HCT116 (cell line): ENCODE data around the gene HDGF. TPM values are rescaled to one million over a fixed set of nuclear protein-coding genes. Genes with fewer than 3 reads are reported as not detected.
A peak's percentile ranks its signal among the peaks of the same experiment; 100 is the strongest.

ENCODE experiments used
- ATAC-seq: fragments of 200-7000 bp; cut with Tn5 transposase; 2 replicates; pipeline ENCODE4 v1.9.1; 2020; ENCODE audit warnings: mild to moderate bottlenecking, moderate library complexity
- Bru-seq: library from RNA; stranded (reverse); fragments of 400-500 nt; gene quantifications from one replicate; lab custom pipeline; 2021; lab: Mats Ljungman, UMichigan
- BruChase-seq, 2 experiments: library from RNA; stranded (reverse); fragments of 400-500 nt; gene quantifications; one replicate each; lab custom pipeline; 2021; lab: Mats Ljungman, UMichigan
- BruUV-seq: library from RNA; stranded (reverse); fragments of 400-500 nt; replicated peaks from 2 replicates; lab custom pipeline; 2021; lab: Mats Ljungman, UMichigan
- CTCF ChIA-PET: fragments of 300-600 bp; sonication (Branson Sonifier 250); formaldehyde crosslinking; loops from one replicate; lab custom pipeline; 2021; ENCODE audit warnings: antibody characterized with exemption; lab: Charles Lee
- POLR2A ChIA-PET: fragments of 300-600, 350-600 bp; sonication (Branson Sonifier 250); formaldehyde crosslinking; loops from one replicate; lab custom pipeline; 2021; ENCODE audit warnings: antibody characterized with exemption; lab: Charles Lee
- RAD21 ChIA-PET, 2 experiments: fragments of 300-600 bp; sonication (Branson Sonifier 250); formaldehyde crosslinking; loops; one replicate each; lab custom pipeline; 2023; ENCODE audit warnings: low total read pairs in 2 of 2; ENCODE audit not compliant: uncharacterized antibody in 2 of 2, unreplicated experiment in 2 of 2, low non-redundant PET in 1 of 2; lab: Charles Lee
- DNase-seq: peaks from one replicate; pipeline ENCODE4 v3.0.0-alpha.2; 2010; ENCODE audit warnings: low read depth, low spot score
- H2AFZ ChIP-seq: fragments of 200-600 bp; shearing (Covaris generic), sonication (generic); 2 replicates; pipeline ENCODE4 v1.6.1; 2017; ENCODE audit warnings: low read depth, mixed run types, mixed read lengths, antibody characterized with exemption, low read length; ENCODE audit not compliant: poor library complexity, severe bottlenecking
- H3K27ac ChIP-seq: 2 replicates; pipeline ENCODE4 v1.5.1; 2012; ENCODE audit warnings: low read depth, low read length
- H3K27me3 ChIP-seq: fragments of 200-600 bp; sonication (generic); 2 replicates; pipeline ENCODE4 v1.6.1; 2016; ENCODE audit warnings: mixed run types, low read length, mixed read lengths; ENCODE audit not compliant: insufficient read depth
- H3K36me3 ChIP-seq, 2 experiments: fragments of 200-500 bp in 1 of 2; fragments of 200-600 bp in 1 of 2; sonication (Bioruptor generic) in 1 of 2; sonication (generic) in 1 of 2; 2 replicates each; pipeline versions ENCODE4 v1.5.1 to v1.6.1; 2014 to 2016; ENCODE audit warnings: low read length in 2 of 2, inconsistent platforms in 1 of 2, mixed read lengths in 1 of 2, mixed run types in 1 of 2; ENCODE audit not compliant: insufficient read depth in 2 of 2, control insufficient read depth in 1 of 2
- H3K4me1 ChIP-seq, 2 experiments: fragments of 200-600 bp in 1 of 2; sonication (generic) in 1 of 2; 2 replicates each; pipeline versions ENCODE4 v1.5.1 to v1.6.1; 2012 to 2017; ENCODE audit warnings: low read length in 2 of 2, inconsistent platforms in 1 of 2, mild to moderate bottlenecking in 1 of 2, mixed read lengths in 1 of 2, mixed run types in 1 of 2, moderate library complexity in 1 of 2; ENCODE audit not compliant: insufficient read depth in 2 of 2, control insufficient read depth in 1 of 2
- H3K4me2 ChIP-seq: fragments of 200-600 bp; sonication (generic); 2 replicates; pipeline ENCODE4 v1.6.1; 2017; ENCODE audit warnings: mixed run types, low read length, mixed read lengths
- H3K4me3 ChIP-seq, 2 experiments: fragments of 200-600 bp in 1 of 2; sonication (generic) in 1 of 2; replicated peaks in 1 of 2; 2 replicates each; pipeline ENCODE4 v1.5.1; 2011 to 2016; ENCODE audit warnings: low read length in 2 of 2, control low read depth in 1 of 2, low read depth in 1 of 2, mild to moderate bottlenecking in 1 of 2, mixed read lengths in 1 of 2, mixed run types in 1 of 2
- H3K79me2 ChIP-seq: fragments of 200-600 bp; sonication (generic); 2 replicates; pipeline ENCODE4 v1.6.1; 2017; ENCODE audit warnings: mild to moderate bottlenecking, mixed run types, low read length, moderate library complexity, mixed read lengths; ENCODE audit not compliant: insufficient read depth
- H3K9ac ChIP-seq: fragments of 200-600 bp; sonication (generic); 2 replicates; pipeline ENCODE4 v1.6.1; 2016; ENCODE audit warnings: low read length, mixed read lengths
- H3K9me2 ChIP-seq: fragments of 200-600 bp; sonication (generic), shearing (Covaris generic); 2 replicates; pipeline ENCODE4 v1.6.1; 2017; ENCODE audit warnings: mixed run types, mild to moderate bottlenecking, moderate library complexity; ENCODE audit not compliant: insufficient read depth
- H3K9me3 ChIP-seq, 2 experiments: fragments of 200-500 bp in 1 of 2; fragments of 200-600 bp in 1 of 2; sonication (Bioruptor generic) in 1 of 2; sonication (generic) in 1 of 2; 2 replicates each; pipeline ENCODE4 v1.6.1; 2014 to 2017; ENCODE audit warnings: low read length in 2 of 2, mixed read lengths in 2 of 2, inconsistent platforms in 1 of 2, low read depth in 1 of 2, mild to moderate bottlenecking in 1 of 2, mixed run types in 1 of 2, moderate library complexity in 1 of 2; ENCODE audit not compliant: control insufficient read depth in 1 of 2, insufficient read depth in 1 of 2
- H4K20me1 ChIP-seq: fragments of 200-600 bp; sonication (generic), shearing (Covaris generic); 2 replicates; pipeline ENCODE4 v1.6.1; 2017; ENCODE audit warnings: mixed run types, mild to moderate bottlenecking, moderate library complexity; ENCODE audit not compliant: insufficient read depth
- CBX3 ChIP-seq: IDR thresholded peaks from 2 replicates; pipeline ENCODE4 v1.6.1; 2012; ENCODE audit warnings: low read depth
- ELF1 ChIP-seq: IDR thresholded peaks from 2 replicates; pipeline ENCODE4 v1.6.1; 2012; ENCODE audit warnings: low read depth, borderline replicate concordance
- EZH2 ChIP-seq: fragments of 200-600 bp; sonication (generic); IDR thresholded peaks from 2 replicates; pipeline ENCODE4 v1.6.1; 2017; ENCODE audit warnings: antibody characterized with exemption, mixed run types
- EZH2phosphoT487 ChIP-seq: fragments of 200-600 bp; IDR thresholded peaks from 2 replicates; pipeline ENCODE4 v1.6.1; 2018; ENCODE audit warnings: antibody characterized with exemption, borderline replicate concordance
- JUND ChIP-seq: IDR thresholded peaks from 2 replicates; pipeline ENCODE4 v1.6.1; 2012
- POLR2A ChIP-seq: IDR thresholded peaks from 2 replicates; pipeline ENCODE4 v1.7.0; 2011; ENCODE audit warnings: borderline replicate concordance; ENCODE audit not compliant: insufficient read depth, insufficient read length; ENCODE audit errors: extremely low read depth
- POLR2AphosphoS5 ChIP-seq: IDR thresholded peaks from 2 replicates; pipeline ENCODE4 v1.6.1; 2011; ENCODE audit warnings: mild to moderate bottlenecking, low read depth, low read length, moderate library complexity
- SRF ChIP-seq: IDR thresholded peaks from 2 replicates; pipeline ENCODE4 v1.6.1; 2012; ENCODE audit warnings: low read depth
- TCF7L2 ChIP-seq: IDR thresholded peaks from 2 replicates; pipeline ENCODE4 v1.7.0; 2011; ENCODE audit warnings: borderline replicate concordance, inconsistent platforms; ENCODE audit not compliant: insufficient read depth, insufficient read length; ENCODE audit errors: extremely low read depth
- ZFX ChIP-seq: fragments of 450-650 bp; IDR thresholded peaks from 2 replicates; pipeline ENCODE4 v1.6.1; 2017
- ZNF274 ChIP-seq: fragments of 200-500 bp; sonication (Bioruptor generic); IDR thresholded peaks from 2 replicates; pipeline ENCODE4 v1.6.1; 2014; ENCODE audit warnings: mild to moderate bottlenecking, low read depth, low read length, inconsistent platforms
- intact Hi-C: fragments of 100-400 bp; cut with micrococcal nuclease; formaldehyde crosslinking; loops from 2 replicates; pipeline ENCODE4 v1.10.0; 2022
- long read RNA-seq: library from polyadenylated mRNA; unstranded; transcript quantifications from one replicate; pipeline ENCODE4 v2.0.0, GENCODE V29; 2021; ENCODE audit not compliant: unreplicated experiment
- polyA plus RNA-seq: library from polyadenylated mRNA; unstranded; fragments of >200 nt; gene quantifications from 2 replicates; pipeline ENCODE4 v1.2.1, GENCODE V29; 2012; ENCODE audit warnings: missing spikeins
- total RNA-seq: library from RNA; stranded (reverse); gene quantifications from one replicate; pipeline ENCODE4 v1.2.1, GENCODE V29; 2021; ENCODE audit not compliant: unreplicated experiment
- TF ChIP-seq, protein P1 (sequence below): IDR thresholded peaks from 2 replicates; pipeline ENCODE4 v1.6.1; 2012
- TF ChIP-seq, protein P2 (sequence below): IDR thresholded peaks from 2 replicates; pipeline ENCODE4 v1.6.1; 2012; ENCODE audit warnings: low read depth

Gene HDGF
- 304 TPM for total RNA-seq
- polyA plus RNA-seq, result 151 and 187 TPM in 2 replicates
- Bru-seq, nascent RNA, result percentile 90 among the genes with signal in this experiment
- BruChase-seq, experiment 1, labeled RNA remaining after a 6-hour chase, result percentile 98 among the genes with signal in this experiment
- percentile 94 among the genes with signal in this experiment for BruChase-seq, experiment 2, labeled RNA remaining after a 2-hour chase
- long read RNA-seq, transcript HDGF-201 (6 exons, 2,380 nt), result major isoform, 577 of 738 reads
- long read RNA-seq, partial matches to known transcripts, result 71 of 738 reads
- long read RNA-seq, other reads (novel, unspliced or antisense), result 87 of 738 reads

- RAD21 ChIA-PET, result interaction anchor here (0.5 to 1.3 kb wide), 4 partner anchors 23 to 811 kb away, joined by 3 to 6 read pairs (median 4); partner anchors contain the start of genes ISG20L2 (in 1 of the 2) and METTL25B (in 1 of the 2)
- BruUV-seq, result no TSS peak
These were observed at the start of gene HDGF for GRCh38 chr1:156751451-156751756. Gene HDGF (minus strand): TSS chr1:156751675. CDS start chr1:156751429, 246 bp downstream.

More at GRCh38 chr1:156751451-156751756, at the start of gene HDGF:
- peak within 1 kb of the TSS; percentile 94 for H3K9ac ChIP-seq
- peaks cover 70% of the 10 kb centered on the region for H3K79me2 ChIP-seq
- no peaks in the 10 kb centered on the region for H4K20me1 ChIP-seq
- TF ChIP-seq TCF7L2 (no peak), ZNF274 (no peak), EZH2 (no peak), SRF (no peak), CBX3 (no peak), POLR2A (peak; percentile 47), JUND (no peak), ELF1 (no peak), ZFX (peak; percentile 73), EZH2phosphoT487 (no peak), POLR2AphosphoS5 (peak; percentile 33; the same call in 1 of the 2 replicates)
- TF ChIP-seq, protein P1, sequence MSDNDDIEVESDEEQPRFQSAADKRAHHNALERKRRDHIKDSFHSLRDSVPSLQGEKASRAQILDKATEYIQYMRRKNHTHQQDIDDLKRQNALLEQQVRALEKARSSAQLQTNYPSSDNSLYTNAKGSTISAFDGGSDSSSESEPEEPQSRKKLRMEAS, result no peak
- TF ChIP-seq, protein P2, sequence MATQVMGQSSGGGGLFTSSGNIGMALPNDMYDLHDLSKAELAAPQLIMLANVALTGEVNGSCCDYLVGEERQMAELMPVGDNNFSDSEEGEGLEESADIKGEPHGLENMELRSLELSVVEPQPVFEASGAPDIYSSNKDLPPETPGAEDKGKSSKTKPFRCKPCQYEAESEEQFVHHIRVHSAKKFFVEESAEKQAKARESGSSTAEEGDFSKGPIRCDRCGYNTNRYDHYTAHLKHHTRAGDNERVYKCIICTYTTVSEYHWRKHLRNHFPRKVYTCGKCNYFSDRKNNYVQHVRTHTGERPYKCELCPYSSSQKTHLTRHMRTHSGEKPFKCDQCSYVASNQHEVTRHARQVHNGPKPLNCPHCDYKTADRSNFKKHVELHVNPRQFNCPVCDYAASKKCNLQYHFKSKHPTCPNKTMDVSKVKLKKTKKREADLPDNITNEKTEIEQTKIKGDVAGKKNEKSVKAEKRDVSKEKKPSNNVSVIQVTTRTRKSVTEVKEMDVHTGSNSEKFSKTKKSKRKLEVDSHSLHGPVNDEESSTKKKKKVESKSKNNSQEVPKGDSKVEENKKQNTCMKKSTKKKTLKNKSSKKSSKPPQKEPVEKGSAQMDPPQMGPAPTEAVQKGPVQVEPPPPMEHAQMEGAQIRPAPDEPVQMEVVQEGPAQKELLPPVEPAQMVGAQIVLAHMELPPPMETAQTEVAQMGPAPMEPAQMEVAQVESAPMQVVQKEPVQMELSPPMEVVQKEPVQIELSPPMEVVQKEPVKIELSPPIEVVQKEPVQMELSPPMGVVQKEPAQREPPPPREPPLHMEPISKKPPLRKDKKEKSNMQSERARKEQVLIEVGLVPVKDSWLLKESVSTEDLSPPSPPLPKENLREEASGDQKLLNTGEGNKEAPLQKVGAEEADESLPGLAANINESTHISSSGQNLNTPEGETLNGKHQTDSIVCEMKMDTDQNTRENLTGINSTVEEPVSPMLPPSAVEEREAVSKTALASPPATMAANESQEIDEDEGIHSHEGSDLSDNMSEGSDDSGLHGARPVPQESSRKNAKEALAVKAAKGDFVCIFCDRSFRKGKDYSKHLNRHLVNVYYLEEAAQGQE, result no peak
- DNase-seq (no peak), ATAC-seq (no peak)
- peak within 1 kb of the TSS; percentile 67 to 97 for H3K4me3 ChIP-seq
- no peaks in the 10 kb centered on the region for H3K9me2 ChIP-seq
- peaks cover 22 to 49% of the 10 kb centered on the region in 2 experiments for H3K4me1 ChIP-seq
- H3K4me2 ChIP-seq, result peak within 1 kb of the TSS; percentile 97
- ChIA-PET POLR2A (interaction anchor here (0.8 to 1.9 kb wide), 4 partner anchors 10 to 23 kb away, joined by 4 to 11 read pairs (median 8); partner anchors contain the start of genes ISG20L2, METTL25B, MRPL24 and PRCC), CTCF (interaction anchor here (1.2 to 1.3 kb wide), 3 partner anchors 10 to 63 kb away, joined by 3 read pairs; partner anchors contain the start of gene MRPL24)
- no peaks in the 10 kb centered on the region for H3K9me3 ChIP-seq
- intact Hi-C loops, result no loop called here
- no peak within 1 kb of the TSS for H2AFZ ChIP-seq
- peak within 1 kb of the TSS; percentile 99 for H3K27ac ChIP-seq
- H3K27me3 ChIP-seq, result no peaks in the 10 kb centered on the region
- H3K36me3 ChIP-seq, result no peaks in the 10 kb centered on the region; a peak in 1 of 4 replicates
